T-helper 2 cell treated with Interferon-gamma antibody and Interleukin-4, amounts not matched to agents 5 μg/mL and 100 μg/mL, for 36 hours (primary cell): ENCODE results near the gene SNUPN.
A peak's percentile ranks its signal among the peaks of the same experiment; 100 is the strongest.

Source experiments
- DNase-seq: peaks from one replicate; pipeline ENCODE4 v3.0.0; 2021; ENCODE audit warnings: low spot score
- H3K27ac Mint-ChIP-seq: one replicate; pipeline ENCODE4 v1.8.0; 2021; ENCODE audit warnings: mild to moderate bottlenecking, mixed read lengths
- H3K27me3 Mint-ChIP-seq: one replicate; pipeline ENCODE4 v1.8.0; 2021; ENCODE audit warnings: low read depth, mixed read lengths
- H3K36me3 Mint-ChIP-seq: one replicate; pipeline ENCODE4 v1.8.0; 2021; ENCODE audit warnings: low read depth, mixed read lengths
- H3K4me1 Mint-ChIP-seq: one replicate; pipeline ENCODE4 v1.8.0; 2021; ENCODE audit warnings: low read depth, mixed read lengths
- H3K4me3 Mint-ChIP-seq: one replicate; pipeline ENCODE4 v1.8.0; 2022; ENCODE audit warnings: mild to moderate bottlenecking, moderate library complexity, mixed read lengths
- H3K9me3 Mint-ChIP-seq: one replicate; pipeline ENCODE4 v1.8.0; 2021; ENCODE audit warnings: mixed read lengths

SNUPN gene

GRCh38 chr15:75661100-75661755 is 35.7 kb upstream of the SNUPN start:
- H3K36me3 Mint-ChIP-seq, result no peaks in the 10 kb centered on the region

GRCh38 chr15:75659928-75660645 is 34.6 kb upstream of the SNUPN start:
- Mint-ChIP-seq H3K9me3 (no peaks in the 10 kb centered on the region), H3K4me3 (no peak overlapping the region), H3K4me1 (no peaks in the 10 kb centered on the region), H3K27ac (no peak overlapping the region), H3K27me3 (no peaks in the 10 kb centered on the region), H3K36me3 (no peaks in the 10 kb centered on the region)
- DNase-seq, result no peak

More at GRCh38 chr15:75661100-75661755, 35.7 kb upstream of the SNUPN start:
- H3K9me3 Mint-ChIP-seq, result no peaks in the 10 kb centered on the region
- no peak for DNase-seq
- no peak overlapping the region for H3K27ac Mint-ChIP-seq
- no peaks in the 10 kb centered on the region for H3K27me3 Mint-ChIP-seq
- no peaks in the 10 kb centered on the region for H3K4me1 Mint-ChIP-seq
- H3K4me3 Mint-ChIP-seq, result no peak overlapping the region

- Mint-ChIP-seq H3K36me3 (no peaks in the 10 kb centered on the region), H3K4me1 (no peaks in the 10 kb centered on the region), H3K27me3 (no peaks in the 10 kb centered on the region), H3K4me3 (no peak overlapping the region), H3K27ac (no peak overlapping the region), H3K9me3 (no peaks in the 10 kb centered on the region)
- DNase-seq, result no peak
Measured at GRCh38 chr15:75659141-75659771, 33.7 kb upstream of the SNUPN start.

- H3K36me3 Mint-ChIP-seq, result no peaks in the 10 kb centered on the region
- DNase-seq, result no peak
- H3K4me1 Mint-ChIP-seq, result peaks cover 3% of the 10 kb centered on the region
- no peak overlapping the region for H3K4me3 Mint-ChIP-seq
- H3K27me3 Mint-ChIP-seq, result no peaks in the 10 kb centered on the region
- H3K9me3 Mint-ChIP-seq, result no peaks in the 10 kb centered on the region
- no peak overlapping the region for H3K27ac Mint-ChIP-seq
Measured at GRCh38 chr15:75656813-75657212, 31.3 kb upstream of the SNUPN start.

- no peak for DNase-seq
- Mint-ChIP-seq H3K27ac (no peak overlapping the region), H3K4me3 (no peak overlapping the region), H3K36me3 (no peaks in the 10 kb centered on the region), H3K27me3 (no peaks in the 10 kb centered on the region), H3K4me1 (peaks cover 6% of the 10 kb centered on the region), H3K9me3 (no peaks in the 10 kb centered on the region)
Measured at GRCh38 chr15:75656331-75656730, 30.8 kb upstream of the SNUPN start.

- Mint-ChIP-seq H3K4me1 (peaks cover 10% of the 10 kb centered on the region), H3K9me3 (no peaks in the 10 kb centered on the region), H3K27me3 (no peaks in the 10 kb centered on the region), H3K36me3 (no peaks in the 10 kb centered on the region), H3K4me3 (no peak overlapping the region), H3K27ac (no peak overlapping the region)
- DNase-seq, result no peak
Measured at GRCh38 chr15:75655931-75656330, 30.4 kb upstream of the SNUPN start.

GRCh38 chr15:75654201-75654907 is 28.8 kb upstream of the SNUPN start:
- DNase-seq, result no peak
- Mint-ChIP-seq H3K4me1 (peaks cover 12% of the 10 kb centered on the region), H3K27me3 (no peaks in the 10 kb centered on the region), H3K4me3 (no peak overlapping the region), H3K9me3 (no peaks in the 10 kb centered on the region), H3K27ac (no peak overlapping the region), H3K36me3 (no peaks in the 10 kb centered on the region)

- Mint-ChIP-seq H3K27ac (no peak overlapping the region), H3K9me3 (no peaks in the 10 kb centered on the region), H3K4me3 (no peak overlapping the region), H3K27me3 (peaks cover 2% of the 10 kb centered on the region), H3K4me1 (peaks cover 12% of the 10 kb centered on the region), H3K36me3 (no peaks in the 10 kb centered on the region)
- no peak for DNase-seq
Measured at GRCh38 chr15:75653347-75653913, 27.9 kb upstream of the SNUPN start.

GRCh38 chr15:75651810-75652543 is 26.5 kb upstream of the SNUPN start:
- Mint-ChIP-seq H3K4me1 (peaks cover 14% of the 10 kb centered on the region), H3K27ac (peak overlapping the region; percentile 72), H3K4me3 (peak overlapping the region; percentile 34), H3K9me3 (no peaks in the 10 kb centered on the region), H3K27me3 (peaks cover 7% of the 10 kb centered on the region), H3K36me3 (no peaks in the 10 kb centered on the region)
- no peak for DNase-seq

GRCh38 chr15:75650908-75651809 is 25.6 kb upstream of the SNUPN start:
- H3K36me3 Mint-ChIP-seq, result no peaks in the 10 kb centered on the region
- no peak overlapping the region for H3K4me3 Mint-ChIP-seq
- H3K27me3 Mint-ChIP-seq, result peaks cover 12% of the 10 kb centered on the region
- DNase-seq, result no peak
- H3K9me3 Mint-ChIP-seq, result no peaks in the 10 kb centered on the region
- H3K4me1 Mint-ChIP-seq, result peaks cover 19% of the 10 kb centered on the region
- H3K27ac Mint-ChIP-seq, result peak overlapping the region; percentile 28

- peaks cover 19% of the 10 kb centered on the region for H3K4me1 Mint-ChIP-seq
- H3K27ac Mint-ChIP-seq, result no peak overlapping the region
- no peak for DNase-seq
- peaks cover 12% of the 10 kb centered on the region for H3K27me3 Mint-ChIP-seq
- no peaks in the 10 kb centered on the region for H3K36me3 Mint-ChIP-seq
- peak overlapping the region; percentile 44 for H3K4me3 Mint-ChIP-seq
- no peaks in the 10 kb centered on the region for H3K9me3 Mint-ChIP-seq
Measured at GRCh38 chr15:75649848-75650247, 24.3 kb upstream of the SNUPN start.

GRCh38 chr15:75649045-75649761 is 23.7 kb upstream of the SNUPN start:
- Mint-ChIP-seq H3K9me3 (no peaks in the 10 kb centered on the region), H3K27ac (no peak overlapping the region), H3K36me3 (no peaks in the 10 kb centered on the region), H3K27me3 (peaks cover 12% of the 10 kb centered on the region), H3K4me1 (peaks cover 19% of the 10 kb centered on the region), H3K4me3 (peak overlapping the region; percentile 72)
- DNase-seq, result no peak
